Mesothelial cell of epicardium (in vitro differentiated cells): ENCODE measurements around the gene KIF4A. TPM values are rescaled to one million over a fixed set of nuclear protein-coding genes. Genes with fewer than 3 reads are reported as not detected.

Experiments used
- DNase-seq, 2 experiments: peaks; one replicate each; pipeline ENCODE4 v3.0.0; 2021; ENCODE audit warnings: low spot score in 2 of 2; ENCODE audit not compliant: unreplicated experiment in 2 of 2
- H3K27ac Mint-ChIP-seq: 2 replicates; pipeline ENCODE4 v1.8.0; 2021; ENCODE audit warnings: mixed read lengths
- H3K27me3 Mint-ChIP-seq: 2 replicates; pipeline ENCODE4 v1.8.0; 2021; ENCODE audit warnings: low read depth, mixed read lengths
- H3K36me3 Mint-ChIP-seq: 2 replicates; pipeline ENCODE4 v1.8.0; 2021; ENCODE audit warnings: mixed read lengths
- H3K4me1 Mint-ChIP-seq: 2 replicates; pipeline ENCODE4 v1.8.0; 2021; ENCODE audit warnings: mixed read lengths
- H3K4me3 Mint-ChIP-seq: 2 replicates; pipeline ENCODE4 v1.8.0; 2021; ENCODE audit warnings: mild to moderate bottlenecking, moderate library complexity, mixed read lengths
- H3K9me3 Mint-ChIP-seq: 2 replicates; pipeline ENCODE4 v1.8.0; 2021; ENCODE audit warnings: mixed read lengths
- CTCF ChIP-seq: fragments of 200-600 bp; sonication (generic); IDR thresholded peaks from one replicate; pipeline ENCODE4 v1.5.0; 2021; ENCODE audit warnings: antibody characterized with exemption; ENCODE audit not compliant: unreplicated experiment
- total RNA-seq: library from RNA; stranded (reverse); gene quantifications from 3 replicates; pipeline ENCODE4 v1.2.1, GENCODE V29; 2021

Gene KIF4A
- total RNA-seq, 1 donor from 2014 or later, result 12.2 TPM

GRCh38 chrX:70247252-70247651 lies 42.7 kb upstream of the KIF4A start:
- peaks cover 4% of the 10 kb centered on the region for H3K27me3 Mint-ChIP-seq
- no peak for TF ChIP-seq CTCF
- no peak overlapping the region for H3K4me3 Mint-ChIP-seq

GRCh38 chrX:70252491-70252890 lies 37.4 kb upstream of the KIF4A start:
- Mint-ChIP-seq H3K36me3 (no peaks in the 10 kb centered on the region), H3K4me3 (no peak overlapping the region), H3K27me3 (no peaks in the 10 kb centered on the region), H3K27ac (no peak overlapping the region), H3K4me1 (no peaks in the 10 kb centered on the region), H3K9me3 (peaks cover 37% of the 10 kb centered on the region)
- no peak for DNase-seq
- no peak for TF ChIP-seq CTCF

More at GRCh38 chrX:70247252-70247651, 42.7 kb upstream of the KIF4A start:
- no peaks in the 10 kb centered on the region for H3K4me1 Mint-ChIP-seq
- H3K9me3 Mint-ChIP-seq, result peaks cover 17% of the 10 kb centered on the region
- H3K27ac Mint-ChIP-seq, result no peak overlapping the region
- no peak for DNase-seq
- H3K36me3 Mint-ChIP-seq, result no peaks in the 10 kb centered on the region

- no peaks in the 10 kb centered on the region for H3K4me1 Mint-ChIP-seq
- H3K4me3 Mint-ChIP-seq, result no peak overlapping the region
- no peaks in the 10 kb centered on the region for H3K27me3 Mint-ChIP-seq
- H3K36me3 Mint-ChIP-seq, result no peaks in the 10 kb centered on the region
- peaks cover 37% of the 10 kb centered on the region for H3K9me3 Mint-ChIP-seq
- no peak for TF ChIP-seq CTCF
- no peak overlapping the region for H3K27ac Mint-ChIP-seq
- no peak for DNase-seq
Observed at GRCh38 chrX:70253377-70254062, 36.4 kb upstream of the KIF4A start.

- no peaks in the 10 kb centered on the region for H3K4me1 Mint-ChIP-seq
- peaks cover 37% of the 10 kb centered on the region for H3K9me3 Mint-ChIP-seq
- TF ChIP-seq CTCF, result no peak
- no peak overlapping the region for H3K4me3 Mint-ChIP-seq
- H3K27me3 Mint-ChIP-seq, result no peaks in the 10 kb centered on the region
- no peaks in the 10 kb centered on the region for H3K36me3 Mint-ChIP-seq
- H3K27ac Mint-ChIP-seq, result no peak overlapping the region
- DNase-seq, result no peak
Observed at GRCh38 chrX:70254063-70254400, 35.9 kb upstream of the KIF4A start.

- Mint-ChIP-seq H3K4me1 (no peaks in the 10 kb centered on the region), H3K36me3 (no peaks in the 10 kb centered on the region), H3K9me3 (peaks cover 37% of the 10 kb centered on the region), H3K4me3 (no peak overlapping the region), H3K27me3 (no peaks in the 10 kb centered on the region), H3K27ac (no peak overlapping the region)
- DNase-seq, result no peak
- TF ChIP-seq CTCF, result no peak
Observed at GRCh38 chrX:70254909-70255308, 35.0 kb upstream of the KIF4A start.

GRCh38 chrX:70255452-70255851 lies 34.5 kb upstream of the KIF4A start:
- H3K9me3 Mint-ChIP-seq, result peaks cover 37% of the 10 kb centered on the region

More at GRCh38 chrX:70255452-70255851, 34.5 kb upstream of the KIF4A start:
- Mint-ChIP-seq H3K27me3 (no peaks in the 10 kb centered on the region), H3K27ac (no peak overlapping the region), H3K36me3 (no peaks in the 10 kb centered on the region), H3K4me3 (no peak overlapping the region), H3K4me1 (no peaks in the 10 kb centered on the region)
- TF ChIP-seq CTCF, result no peak
- no peak for DNase-seq
